H9 (cell line): ENCODE data around the gene MAGOH. TPM values are rescaled to one million over a fixed set of nuclear protein-coding genes. Genes with fewer than 3 reads are reported as not detected.

Source experiments
- DNase-seq: peaks from one replicate; pipeline ENCODE4 v3.0.0-alpha.2; 2017
- H2AFZ ChIP-seq: one replicate; pipeline ENCODE4 v1.6.1; 2013; ENCODE audit warnings: mild to moderate bottlenecking, low read length, control low read depth, moderate library complexity
- H2AK5ac ChIP-seq: 2 replicates; pipeline ENCODE4 v1.6.1; 2013; ENCODE audit warnings: low read length, control low read depth, mixed read lengths; ENCODE audit not compliant: insufficient read length
- H2BK120ac ChIP-seq: one replicate; pipeline ENCODE4 v1.6.1; 2013; ENCODE audit warnings: low read depth, mild to moderate bottlenecking, low read length, control low read depth, inconsistent platforms; ENCODE audit not compliant: poor library complexity, severe bottlenecking
- H2BK12ac ChIP-seq: 2 replicates; pipeline ENCODE4 v1.6.1; 2013; ENCODE audit warnings: low read length, control low read depth, mixed read lengths, low read depth; ENCODE audit not compliant: insufficient read length
- H2BK15ac ChIP-seq: 2 replicates; pipeline ENCODE4 v1.6.1; 2013; ENCODE audit warnings: low read depth, low read length, control low read depth
- H2BK20ac ChIP-seq: one replicate; pipeline ENCODE4 v1.6.1; 2013; ENCODE audit warnings: low read depth, mild to moderate bottlenecking, low read length, control low read depth, inconsistent platforms; ENCODE audit not compliant: poor library complexity, severe bottlenecking
- H2BK5ac ChIP-seq: 2 replicates; pipeline ENCODE4 v1.6.1; 2013; ENCODE audit warnings: low read length, control low read depth, mixed read lengths; ENCODE audit not compliant: insufficient read length
- H3K14ac ChIP-seq: 2 replicates; pipeline ENCODE4 v1.6.1; 2013; ENCODE audit warnings: low read length, control low read depth; ENCODE audit not compliant: insufficient read depth
- H3K18ac ChIP-seq: 2 replicates; pipeline ENCODE4 v1.6.1; 2013; ENCODE audit warnings: low read depth, mild to moderate bottlenecking, mixed read lengths, low read length, control low read depth; ENCODE audit not compliant: insufficient read length
- H3K23ac ChIP-seq: 2 replicates; pipeline ENCODE4 v1.6.1; 2013; ENCODE audit warnings: low read length, control low read depth, mixed read lengths, low read depth; ENCODE audit not compliant: insufficient read length
- H3K23me2 ChIP-seq: 2 replicates; pipeline ENCODE4 v1.6.1; 2013; ENCODE audit warnings: low read depth, mild to moderate bottlenecking, mixed read lengths, low read length, control low read depth; ENCODE audit not compliant: insufficient read length, poor library complexity, severe bottlenecking
- H3K27ac ChIP-seq: 2 replicates; pipeline ENCODE4 v1.5.1; 2013; ENCODE audit warnings: low read length, control low read depth, mixed read lengths, low read depth; ENCODE audit not compliant: insufficient read length
- H3K27me3 ChIP-seq: 2 replicates; pipeline ENCODE4 v1.6.1; 2013; ENCODE audit warnings: low read length, control low read depth, inconsistent platforms; ENCODE audit not compliant: insufficient read depth
- H3K4ac ChIP-seq: 2 replicates; pipeline ENCODE4 v1.6.1; 2013; ENCODE audit warnings: low read depth, mild to moderate bottlenecking, control low read depth, inconsistent platforms, low read length, moderate library complexity
- H3K4me1 ChIP-seq: 2 replicates; pipeline ENCODE4 v1.6.1; 2013; ENCODE audit warnings: low read length, control low read depth, inconsistent platforms; ENCODE audit not compliant: insufficient read depth
- H3K4me2 ChIP-seq: 2 replicates; pipeline ENCODE4 v1.6.1; 2013; ENCODE audit warnings: low read length, control low read depth, mixed read lengths; ENCODE audit not compliant: insufficient read length, insufficient read depth
- H3K56ac ChIP-seq: 2 replicates; pipeline ENCODE4 v1.6.1; 2013; ENCODE audit warnings: low read depth, mild to moderate bottlenecking, mixed read lengths, low read length, control low read depth; ENCODE audit not compliant: insufficient read length
- H3K79me1 ChIP-seq: 2 replicates; pipeline ENCODE4 v1.6.1; 2013; ENCODE audit warnings: low read depth, mild to moderate bottlenecking, moderate library complexity, low read length, control low read depth, inconsistent platforms; ENCODE audit not compliant: insufficient read depth, poor library complexity, severe bottlenecking
- H3K79me2 ChIP-seq: 2 replicates; pipeline ENCODE4 v1.6.1; 2013; ENCODE audit warnings: low read length, control low read depth, inconsistent platforms; ENCODE audit not compliant: insufficient read depth
- H3K9ac ChIP-seq: 2 replicates; pipeline ENCODE4 v1.6.1; 2013; ENCODE audit warnings: low read length, control low read depth, mixed read lengths; ENCODE audit not compliant: insufficient read length; ENCODE audit errors: extremely low read depth
- H3K9me3 ChIP-seq: one replicate; pipeline ENCODE4 v1.6.1; 2013; ENCODE audit warnings: low read depth, low read length, inconsistent platforms; ENCODE audit not compliant: control insufficient read depth
- H3T11ph ChIP-seq: one replicate; pipeline ENCODE4 v1.6.1; 2013; ENCODE audit warnings: mild to moderate bottlenecking, low read length, control low read depth, inconsistent platforms
- H4K20me1 ChIP-seq: one replicate; pipeline ENCODE4 v1.6.1; 2013; ENCODE audit not compliant: control insufficient read depth, insufficient read length, insufficient read depth
- H4K5ac ChIP-seq: 2 replicates; pipeline ENCODE4 v1.6.1; 2013; ENCODE audit warnings: low read depth, mild to moderate bottlenecking, mixed read lengths, low read length, control low read depth; ENCODE audit not compliant: insufficient read length
- H4K8ac ChIP-seq: replicated peaks from 2 replicates; pipeline ENCODE4 v1.6.1; 2013; ENCODE audit warnings: low read length, control low read depth, mixed read lengths, low read depth; ENCODE audit not compliant: insufficient read length
- H4K91ac ChIP-seq: 2 replicates; pipeline ENCODE4 v1.6.1; 2013; ENCODE audit warnings: low read depth, mild to moderate bottlenecking, moderate library complexity, mixed read lengths, low read length, control low read depth; ENCODE audit not compliant: insufficient read length
- H3K27ac Mint-ChIP-seq, 3 experiments: 2 replicates in 2 of 3; 3 replicates in 1 of 3; pipeline ENCODE4 v1.8.0; 2020 to 2021; ENCODE audit warnings: mixed read lengths in 3 of 3, mild to moderate bottlenecking in 1 of 3, moderate library complexity in 1 of 3
- H3K27me3 Mint-ChIP-seq: 2 replicates; pipeline ENCODE4 v1.8.0; 2021; ENCODE audit warnings: low read depth, mild to moderate bottlenecking, moderate library complexity, mixed read lengths
- H3K36me3 Mint-ChIP-seq, 3 experiments: 2 replicates in 2 of 3; 3 replicates in 1 of 3; pipeline ENCODE4 v1.8.0; 2020 to 2021; ENCODE audit warnings: low read depth in 3 of 3, mixed read lengths in 3 of 3; ENCODE audit not compliant: insufficient read depth in 1 of 3
- H3K4me1 Mint-ChIP-seq, 2 experiments: 2 replicates each; pipeline ENCODE4 v1.8.0; 2020; ENCODE audit warnings: mixed read lengths in 2 of 2
- H3K4me3 Mint-ChIP-seq, 2 experiments: 2 replicates in 1 of 2; 3 replicates in 1 of 2; pipeline ENCODE4 v1.8.0; 2020 to 2021; ENCODE audit warnings: mild to moderate bottlenecking in 2 of 2, mixed read lengths in 2 of 2, moderate library complexity in 1 of 2
- H3K9me3 Mint-ChIP-seq, 2 experiments: 2 replicates in 1 of 2; 3 replicates in 1 of 2; pipeline ENCODE4 v1.8.0; 2020; ENCODE audit warnings: mild to moderate bottlenecking in 2 of 2, mixed read lengths in 2 of 2, moderate library complexity in 1 of 2
- CTCF ChIP-seq: fragments of 200-600 bp; sonication (generic); conservative IDR thresholded peaks from 3 replicates; pipeline ENCODE4 v1.8.0; 2021; ENCODE audit warnings: antibody characterized with exemption, mild to moderate bottlenecking
- WGBS: extraction: QIAGEN DNeasy Blood & Tissue Kit; methylation state at CpG from one replicate; pipeline ENCODE4 v1.1.7; 2013; ENCODE audit warnings: missing lambda C conversion rate, low lambda C conversion rate, mixed read lengths; ENCODE audit not compliant: insufficient read length; ENCODE audit errors: extremely low coverage; 5-methylcytosine and 5-hydroxymethylcytosine counted together
- total RNA-seq: library from RNA; stranded (reverse); gene quantifications from 2 replicates; pipeline ENCODE4 v1.2.1, GENCODE V29; 2021

MAGOH gene
- total RNA-seq, 1 experiment from 2014 or later, result 81.2 TPM

- Histone ChIP-seq H3K18ac (no peak overlapping the region), H3T11ph (no peak overlapping the region), H4K8ac (no peak overlapping the region), H3K23me2 (peaks cover 2% of the 10 kb centered on the region), H2BK20ac (no peak overlapping the region), H3K4ac (no peak overlapping the region), H3K23ac (no peak overlapping the region), H3K56ac (no peak overlapping the region), H3K79me1 (no peaks in the 10 kb centered on the region), H2BK120ac (no peak overlapping the region), H3K27me3 (no peaks in the 10 kb centered on the region), H3K27ac (no peak overlapping the region), H3K14ac (no peak overlapping the region), H2AK5ac (no peak overlapping the region), H3K9me3 (no peaks in the 10 kb centered on the region), H2BK12ac (no peak overlapping the region), H4K20me1 (no peaks in the 10 kb centered on the region), H2BK15ac (no peak overlapping the region), H3K4me2 (no peak overlapping the region), H2BK5ac (no peak overlapping the region), H3K9ac (no peak overlapping the region), H2AFZ (no peak overlapping the region), H4K5ac (no peak overlapping the region), H3K79me2 (no peaks in the 10 kb centered on the region), H3K4me1 (no peaks in the 10 kb centered on the region), H4K91ac (no peak overlapping the region)
- Mint-ChIP-seq H3K9me3 (no peaks in the 10 kb centered on the region), H3K27me3 (no peaks in the 10 kb centered on the region; the same call in 1 of the 2 replicates), H3K4me3 (no peak overlapping the region), H3K36me3 (peaks cover 46 to 80% (median 68%) of the 10 kb centered on the region in 3 experiments; a peak in 6 of 7 replicates), H3K4me1 (no peaks in the 10 kb centered on the region), H3K27ac (peak overlapping the region in 2 of 3 experiments; percentile 70 to 92; a peak in 2 of 7 replicates)
- DNase-seq, result peak; percentile 53
- WGBS, result no CpG with 5 or more reads among the region's 8 CpGs
- peak; percentile 90 for TF ChIP-seq CTCF
Measured at GRCh38 chr1:53278298-53278725, 40.0 kb upstream of the MAGOH start.
